HG02884 (cell line): Measurements from ENCODE around the gene ST6GALNAC3.
"Not testable (repeated sequence)": the region's sequence is repeated elsewhere in the genome, so short reads cannot be mapped to it uniquely, and the experiment has no call there.

ENCODE experiments used
- ATAC-seq: cut with Tn5 transposase; IDR thresholded peaks from one replicate; pipeline ENCODE4 v1.9.1; 2021; ENCODE audit warnings: mild to moderate bottlenecking, moderate library complexity; ENCODE audit not compliant: unreplicated experiment

Gene ST6GALNAC3

GRCh38 chr1:76238094-76238628, 163.6 kb downstream of the ST6GALNAC3 start:
- no peak for ATAC-seq

- ATAC-seq: no peak
These were observed 164.9 kb downstream of the ST6GALNAC3 start for GRCh38 chr1:76239470-76239918.

- no peak for ATAC-seq
These were observed 165.8 kb downstream of the ST6GALNAC3 start for GRCh38 chr1:76240316-76240715.

GRCh38 chr1:76242587-76242986, 168.0 kb downstream of the ST6GALNAC3 start:
- not testable (repeated sequence) for ATAC-seq

- ATAC-seq: no peak
These were observed 172.8 kb downstream of the ST6GALNAC3 start for GRCh38 chr1:76247261-76247852.

- ATAC-seq: no peak
These were observed 175.7 kb downstream of the ST6GALNAC3 start for GRCh38 chr1:76250271-76250670.

- no peak for ATAC-seq
These were observed 177.9 kb downstream of the ST6GALNAC3 start for GRCh38 chr1:76252431-76252830.

GRCh38 chr1:76254104-76255030, 179.8 kb downstream of the ST6GALNAC3 start:
- ATAC-seq: no peak

GRCh38 chr1:76256289-76257223, 182.0 kb downstream of the ST6GALNAC3 start:
- ATAC-seq: no peak

GRCh38 chr1:76257823-76258222, 183.3 kb downstream of the ST6GALNAC3 start:
- no peak for ATAC-seq

- ATAC-seq: no peak
These were observed 184.7 kb downstream of the ST6GALNAC3 start for GRCh38 chr1:76259270-76259669.

GRCh38 chr1:76260279-76260678, 185.7 kb downstream of the ST6GALNAC3 start:
- no peak for ATAC-seq

- no peak for ATAC-seq
These were observed 188.1 kb downstream of the ST6GALNAC3 start for GRCh38 chr1:76262601-76263000.

GRCh38 chr1:76264642-76265041, 190.1 kb downstream of the ST6GALNAC3 start:
- no peak for ATAC-seq

- no peak for ATAC-seq
These were observed 192.2 kb downstream of the ST6GALNAC3 start for GRCh38 chr1:76266762-76267161.

- ATAC-seq: no peak
These were observed 193.1 kb downstream of the ST6GALNAC3 start for GRCh38 chr1:76267631-76268030.

GRCh38 chr1:76268341-76268740, 193.8 kb downstream of the ST6GALNAC3 start:
- no peak for ATAC-seq

GRCh38 chr1:76269155-76269554, 194.6 kb downstream of the ST6GALNAC3 start:
- ATAC-seq: no peak

- no peak for ATAC-seq
These were observed 199.8 kb downstream of the ST6GALNAC3 start for GRCh38 chr1:76274302-76274701.

- no peak for ATAC-seq
These were observed 200.2 kb downstream of the ST6GALNAC3 start for GRCh38 chr1:76274718-76275117.

GRCh38 chr1:76278711-76279100, 204.2 kb downstream of the ST6GALNAC3 start:
- ATAC-seq: no peak
